ENCODE measurements around the gene PHF12. TPM values are rescaled to one million over a fixed set of nuclear protein-coding genes. Genes with fewer than 3 reads are reported as not detected.
"Not testable (repeated sequence)": the region's sequence is repeated elsewhere in the genome, so short reads cannot be mapped to it uniquely, and the experiment has no call there.

PHF12 gene
- total RNA-seq, 4 donors from 2014 or later: 27.8 to 44.5 (median 36.7) TPM

DNA sequence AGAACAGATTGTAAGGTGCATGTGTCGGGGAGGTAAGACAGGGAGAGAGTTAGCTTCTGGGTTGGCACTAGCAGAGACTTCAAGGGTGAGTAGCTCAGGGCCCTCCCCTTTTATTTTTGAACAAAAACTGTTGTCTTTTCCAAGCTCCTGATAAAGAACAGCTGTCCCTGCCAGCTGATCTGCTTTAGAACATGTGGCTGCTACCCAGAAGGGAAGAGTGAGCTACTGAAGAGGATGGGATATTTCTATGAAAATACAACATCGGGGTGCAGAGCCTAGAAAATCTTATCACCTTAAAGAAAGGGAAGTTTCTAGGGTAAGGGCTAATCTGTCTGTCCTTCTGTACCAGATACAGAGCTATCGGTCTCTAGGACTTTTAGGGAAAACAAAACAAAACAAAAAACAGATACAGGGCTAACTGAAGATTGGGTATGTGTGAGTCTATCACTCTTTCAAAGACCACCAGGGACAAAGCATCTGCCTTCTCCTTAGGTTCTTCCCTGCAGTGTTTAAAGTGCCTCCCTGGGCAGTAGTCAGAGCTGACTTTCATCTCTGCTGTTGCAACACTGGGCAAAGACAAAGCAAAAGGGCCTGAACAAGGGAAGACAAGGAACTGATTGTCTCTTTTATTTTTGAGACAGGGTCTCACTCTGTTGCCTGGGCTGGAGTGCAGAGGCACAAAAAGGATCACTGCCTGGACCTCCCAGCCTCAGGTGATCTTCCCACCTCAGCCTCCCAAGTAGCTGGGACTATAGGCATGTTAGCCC, 43.4 kb downstream of the PHF12 start:
- peaks cover 43 to 76% (median 72%) of the 10 kb centered on the region in 4 donors for H3K36me3 ChIP-seq
- H3K4me3 ChIP-seq: no peak overlapping the region
- peak overlapping the region; percentile 80 to 87 (median 82) for H3K27ac ChIP-seq (replicated peaks in 1 of 4)
- intact Hi-C loops (cut with DNase I): no loop called here
- no peak for DNase-seq (ENCODE audit: extremely low spot score)
- peaks cover 18 to 45% (median 42%) of the 10 kb centered on the region in 4 donors for H3K4me1 ChIP-seq
- TF ChIP-seq, protein P1, sequence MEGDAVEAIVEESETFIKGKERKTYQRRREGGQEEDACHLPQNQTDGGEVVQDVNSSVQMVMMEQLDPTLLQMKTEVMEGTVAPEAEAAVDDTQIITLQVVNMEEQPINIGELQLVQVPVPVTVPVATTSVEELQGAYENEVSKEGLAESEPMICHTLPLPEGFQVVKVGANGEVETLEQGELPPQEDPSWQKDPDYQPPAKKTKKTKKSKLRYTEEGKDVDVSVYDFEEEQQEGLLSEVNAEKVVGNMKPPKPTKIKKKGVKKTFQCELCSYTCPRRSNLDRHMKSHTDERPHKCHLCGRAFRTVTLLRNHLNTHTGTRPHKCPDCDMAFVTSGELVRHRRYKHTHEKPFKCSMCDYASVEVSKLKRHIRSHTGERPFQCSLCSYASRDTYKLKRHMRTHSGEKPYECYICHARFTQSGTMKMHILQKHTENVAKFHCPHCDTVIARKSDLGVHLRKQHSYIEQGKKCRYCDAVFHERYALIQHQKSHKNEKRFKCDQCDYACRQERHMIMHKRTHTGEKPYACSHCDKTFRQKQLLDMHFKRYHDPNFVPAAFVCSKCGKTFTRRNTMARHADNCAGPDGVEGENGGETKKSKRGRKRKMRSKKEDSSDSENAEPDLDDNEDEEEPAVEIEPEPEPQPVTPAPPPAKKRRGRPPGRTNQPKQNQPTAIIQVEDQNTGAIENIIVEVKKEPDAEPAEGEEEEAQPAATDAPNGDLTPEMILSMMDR (IDR thresholded peaks at IDR 0.05): no peak
- TF ChIP-seq POLR2A (IDR thresholded peaks at IDR 0.05; ENCODE audit: low read depth) (no peak), POLR2AphosphoS5 (IDR thresholded peaks at IDR 0.05) (no peak), EP300 (IDR thresholded peaks at IDR 0.05) (no peak)
- H3K9me3 ChIP-seq: no peaks in the 10 kb centered on the region
- 54% methylated on average over 3 of the region's 3 CpGs for WGBS
- H3K27me3 ChIP-seq: no peaks in the 10 kb centered on the region

DNA sequence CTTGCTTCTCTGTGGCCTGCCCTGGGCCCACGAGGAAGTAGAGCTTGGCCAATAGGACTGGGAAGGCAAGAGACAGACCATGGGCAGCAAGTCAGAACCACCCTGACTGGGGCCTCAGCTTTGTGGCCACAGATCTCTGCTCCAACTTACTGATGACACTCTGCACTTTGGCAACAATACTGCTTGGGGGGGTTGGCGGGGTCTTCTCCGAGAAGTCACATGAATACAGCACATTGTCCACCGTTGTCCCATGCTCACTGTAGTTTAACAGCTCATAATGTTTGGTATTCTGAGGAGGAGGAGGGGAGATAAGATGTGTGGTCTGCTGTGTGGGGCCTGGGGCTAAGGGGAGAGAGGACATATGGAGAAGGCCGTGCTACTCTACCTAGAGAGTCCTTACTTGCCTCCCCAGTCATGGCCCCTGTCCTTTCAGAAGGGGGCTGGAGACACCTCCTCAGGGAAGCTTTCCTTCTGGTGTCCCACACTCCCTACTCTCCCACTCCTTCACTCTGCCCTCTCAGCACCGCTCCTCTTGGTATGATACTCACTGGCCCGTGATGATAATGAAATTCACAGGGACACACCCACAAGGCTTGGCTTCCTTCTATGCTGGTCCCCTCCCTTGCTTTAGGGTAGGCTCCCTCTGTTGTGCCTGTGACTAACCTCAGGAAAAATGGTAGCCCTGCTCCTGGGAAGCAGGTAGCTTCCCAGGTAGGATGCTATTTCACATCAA, 44.4 kb downstream of the PHF12 start:
- H3K4me3 ChIP-seq: no peak overlapping the region
- DNase-seq (ENCODE audit: extremely low spot score): no peak
- H3K27me3 ChIP-seq: peaks cover 0 to 5% (median 0%) of the 10 kb centered on the region in 4 donors
- no peaks in the 10 kb centered on the region for H3K9me3 ChIP-seq
- TF ChIP-seq, protein P1 (IDR thresholded peaks at IDR 0.05): no peak
- TF ChIP-seq POLR2AphosphoS5 (IDR thresholded peaks at IDR 0.05) (no peak), EP300 (IDR thresholded peaks at IDR 0.05) (no peak), POLR2A (IDR thresholded peaks at IDR 0.05; ENCODE audit: low read depth) (no peak)
- H3K4me1 ChIP-seq: peaks cover 20 to 53% (median 47%) of the 10 kb centered on the region in 4 donors
- peak overlapping the region; percentile 80 to 87 (median 82) for H3K27ac ChIP-seq (replicated peaks in 1 of 4)
- WGBS: 86% methylated on average over 6 of the region's 7 CpGs
- peaks cover 33 to 65% (median 62%) of the 10 kb centered on the region in 4 donors for H3K36me3 ChIP-seq
- intact Hi-C loops (cut with DNase I): no loop called here

DNA sequence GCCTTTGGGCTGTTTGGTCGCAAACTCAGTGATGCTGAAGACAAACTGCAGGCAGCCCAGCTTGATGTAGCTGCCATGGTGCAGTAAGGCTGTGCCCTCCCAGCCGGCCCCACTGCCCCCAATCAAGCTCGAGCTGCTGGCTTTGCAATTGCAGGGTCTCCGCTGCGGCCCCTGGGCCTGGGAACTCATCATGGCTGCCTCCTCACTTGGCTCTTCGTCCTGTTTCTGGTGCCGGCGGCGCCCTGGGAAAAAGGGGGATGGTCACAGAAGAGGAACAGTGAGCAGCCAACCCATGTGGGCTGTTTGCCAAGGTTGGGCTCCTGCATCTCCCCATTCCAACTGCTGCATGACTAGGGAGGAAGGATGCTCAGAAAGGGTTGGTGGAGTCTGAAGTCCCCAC, 45.0 kb downstream of the PHF12 start:
- TF ChIP-seq, protein P1 (IDR thresholded peaks at IDR 0.05): no peak
- TF ChIP-seq POLR2A (IDR thresholded peaks at IDR 0.05; ENCODE audit: low read depth) (no peak), EP300 (IDR thresholded peaks at IDR 0.05) (no peak), POLR2AphosphoS5 (IDR thresholded peaks at IDR 0.05) (no peak)
- Histone ChIP-seq H3K36me3 (peaks cover 27 to 59% (median 56%) of the 10 kb centered on the region in 4 donors), H3K27ac (replicated peaks in 1 of 4) (peak overlapping the region in 2 of 4 donors; percentile 81 to 87), H3K27me3 (peaks cover 0 to 5% (median 0%) of the 10 kb centered on the region in 4 donors), H3K4me3 (no peak overlapping the region), H3K9me3 (no peaks in the 10 kb centered on the region), H3K4me1 (peaks cover 23 to 59% (median 51%) of the 10 kb centered on the region in 4 donors)
- no peak for DNase-seq (ENCODE audit: extremely low spot score)
- intact Hi-C loops (cut with DNase I): no loop called here
- WGBS: 83% methylated on average over 9 of the region's 9 CpGs

DNA sequence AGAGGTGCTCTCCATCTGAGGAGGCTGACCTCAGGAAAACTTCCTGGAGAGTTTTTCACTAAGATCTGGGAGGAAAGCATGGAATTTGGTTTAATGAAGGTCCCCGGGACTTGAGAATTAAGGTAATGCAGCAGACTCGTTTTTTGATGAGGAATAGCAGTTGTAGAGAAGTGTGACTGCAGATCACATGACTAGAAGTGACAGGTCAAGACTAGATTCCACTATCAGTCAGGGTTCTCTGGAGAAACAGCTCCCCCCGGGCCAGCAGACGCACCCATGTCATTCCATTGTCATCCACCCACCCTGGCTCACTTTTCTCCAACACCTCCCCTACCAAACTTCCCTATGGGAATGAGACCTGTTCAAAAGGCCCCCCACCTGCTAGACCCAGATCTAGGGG, 46.5 kb downstream of the PHF12 start:
- H3K27me3 ChIP-seq: peaks cover 0 to 5% (median 0%) of the 10 kb centered on the region in 4 donors
- no peaks in the 10 kb centered on the region for H3K9me3 ChIP-seq
- no peak for DNase-seq (ENCODE audit: extremely low spot score)
- peaks cover 13 to 45% (median 41%) of the 10 kb centered on the region in 4 donors for H3K36me3 ChIP-seq
- peaks cover 23 to 63% (median 52%) of the 10 kb centered on the region in 4 donors for H3K4me1 ChIP-seq
- peak overlapping the region in 1 of 4 donors; percentile 46 for H3K27ac ChIP-seq (replicated peaks in 1 of 4)
- 56% methylated on average over 4 of the region's 4 CpGs for WGBS
- TF ChIP-seq, protein P1 (IDR thresholded peaks at IDR 0.05): no peak
- no peak for TF ChIP-seq POLR2AphosphoS5 (IDR thresholded peaks at IDR 0.05)
- H3K4me3 ChIP-seq: no peak overlapping the region
- intact Hi-C loops (cut with DNase I): no loop called here

DNA sequence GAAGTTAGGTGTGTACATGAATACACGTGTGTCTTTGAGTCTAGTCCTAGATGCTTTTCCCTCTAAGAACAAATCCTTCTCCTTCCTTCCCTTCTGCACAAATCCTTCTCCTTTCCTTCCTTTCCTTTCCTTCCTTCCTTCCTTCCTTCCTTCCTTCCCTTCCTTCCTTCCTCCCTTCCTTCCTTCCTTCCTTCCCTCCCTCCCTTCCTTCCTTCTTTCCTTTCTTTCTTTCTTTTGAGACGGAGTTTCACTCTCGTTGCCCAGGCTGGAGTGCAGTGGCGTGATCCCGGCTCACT, 47.8 kb downstream of the PHF12 start:
- 58% methylated on average over 5 of the region's 5 CpGs for WGBS
- Histone ChIP-seq H3K4me3 (peak overlapping the region in 1 of 4 donors; percentile 78), H3K27ac (replicated peaks in 1 of 4) (peak overlapping the region in 2 of 4 donors; percentile 83 to 92), H3K4me1 (peaks cover 17 to 57% (median 45%) of the 10 kb centered on the region in 4 donors), H3K36me3 (peaks cover 9 to 32% (median 30%) of the 10 kb centered on the region in 4 donors)
- intact Hi-C loops (cut with DNase I); H3K9me3 ChIP-seq; H3K27me3 ChIP-seq; DNase-seq (ENCODE audit: extremely low spot score): not testable (repeated sequence)
